Hepatocyte (in vitro differentiated cells): ENCODE results near the gene MYADML2.

Experiments used
- EZH2 ChIP-seq: fragments of 200-600 bp; sonication (generic); IDR thresholded peaks from 2 replicates; pipeline ENCODE4 v1.6.1; 2016; ENCODE audit warnings: antibody characterized with exemption, mild to moderate bottlenecking, borderline replicate concordance
- EZH2phosphoT487 ChIP-seq: fragments of 200-600 bp; sonication (generic); IDR thresholded peaks from one replicate; pipeline ENCODE4 v1.6.1; 2018; ENCODE audit warnings: antibody characterized with exemption, mild to moderate bottlenecking, low read depth, moderate library complexity; ENCODE audit not compliant: unreplicated experiment, severe bottlenecking
- TF ChIP-seq, protein P1 (sequence below): fragments of 200-600 bp; sonication (generic); IDR thresholded peaks from 2 replicates; pipeline ENCODE4 v1.5.1; 2016; ENCODE audit warnings: antibody characterized with exemption, mild to moderate bottlenecking; ENCODE audit not compliant: poor library complexity

DNA sequence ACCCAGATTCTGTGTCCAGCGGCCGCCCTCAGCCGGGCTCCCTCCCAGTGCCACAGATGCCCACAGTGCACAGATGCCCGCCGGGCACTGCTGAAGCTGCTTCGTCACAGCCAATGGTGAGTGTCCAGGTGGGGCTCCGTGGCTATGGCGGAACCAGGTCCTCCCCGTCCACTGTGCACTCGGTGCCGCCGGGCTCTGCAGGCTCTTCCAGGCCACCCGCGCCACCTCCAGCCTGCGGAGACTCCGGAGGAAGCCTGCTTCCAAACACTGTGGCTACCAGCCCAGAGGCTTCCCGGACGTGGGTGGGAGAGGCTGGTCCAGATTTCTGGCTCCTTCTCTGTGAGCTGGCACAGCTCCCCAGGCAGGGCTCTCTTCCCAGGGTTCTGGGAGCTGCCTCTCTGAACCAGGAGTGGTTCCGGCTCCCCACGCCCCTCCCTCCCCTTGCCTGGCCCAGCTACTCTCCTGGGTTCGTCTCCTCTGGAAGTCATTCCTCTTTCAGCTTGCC is 7.1 kb downstream of the MYADML2 start:
- TF ChIP-seq, protein P1, sequence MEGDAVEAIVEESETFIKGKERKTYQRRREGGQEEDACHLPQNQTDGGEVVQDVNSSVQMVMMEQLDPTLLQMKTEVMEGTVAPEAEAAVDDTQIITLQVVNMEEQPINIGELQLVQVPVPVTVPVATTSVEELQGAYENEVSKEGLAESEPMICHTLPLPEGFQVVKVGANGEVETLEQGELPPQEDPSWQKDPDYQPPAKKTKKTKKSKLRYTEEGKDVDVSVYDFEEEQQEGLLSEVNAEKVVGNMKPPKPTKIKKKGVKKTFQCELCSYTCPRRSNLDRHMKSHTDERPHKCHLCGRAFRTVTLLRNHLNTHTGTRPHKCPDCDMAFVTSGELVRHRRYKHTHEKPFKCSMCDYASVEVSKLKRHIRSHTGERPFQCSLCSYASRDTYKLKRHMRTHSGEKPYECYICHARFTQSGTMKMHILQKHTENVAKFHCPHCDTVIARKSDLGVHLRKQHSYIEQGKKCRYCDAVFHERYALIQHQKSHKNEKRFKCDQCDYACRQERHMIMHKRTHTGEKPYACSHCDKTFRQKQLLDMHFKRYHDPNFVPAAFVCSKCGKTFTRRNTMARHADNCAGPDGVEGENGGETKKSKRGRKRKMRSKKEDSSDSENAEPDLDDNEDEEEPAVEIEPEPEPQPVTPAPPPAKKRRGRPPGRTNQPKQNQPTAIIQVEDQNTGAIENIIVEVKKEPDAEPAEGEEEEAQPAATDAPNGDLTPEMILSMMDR, result no peak
- TF ChIP-seq EZH2phosphoT487 (no peak), EZH2 (no peak)
